GM12874 (cell line): ENCODE data around the gene USP5.

Experiments
- CTCF ChIP-seq: IDR thresholded peaks from 2 replicates; pipeline ENCODE4 v1.5.1; 2011; ENCODE audit warnings: low read depth, mild to moderate bottlenecking, control low read depth, low read length, moderate library complexity; ENCODE audit not compliant: insufficient read depth

USP5 gene

GRCh38 chr12:6827437-6827911, 24.5 kb upstream of the USP5 start:
- TF ChIP-seq CTCF: no peak

- TF ChIP-seq CTCF: no peak
Measured at GRCh38 chr12:6827982-6828780, 23.8 kb upstream of the USP5 start, which contains the start of gene P3H3. Gene P3H3, plus strand, starts transcription at chr12:6828407. Its CDS starts 34 bp downstream, at chr12:6828441.

- TF ChIP-seq CTCF: no peak
Measured at GRCh38 chr12:6828781-6829535, 23.0 kb upstream of the USP5 start.

GRCh38 chr12:6829536-6830220, 22.3 kb upstream of the USP5 start:
- TF ChIP-seq CTCF: no peak

- no peak for TF ChIP-seq CTCF
Measured at GRCh38 chr12:6830286-6830890, 21.6 kb upstream of the USP5 start.

- TF ChIP-seq CTCF: no peak
Measured at GRCh38 chr12:6830999-6831398, 21.0 kb upstream of the USP5 start.
